ACC112 (cell line): ENCODE measurements around the gene PIEZO1.
"Not testable (repeated sequence)": the region's sequence is repeated elsewhere in the genome, so short reads cannot be mapped to it uniquely, and the experiment has no call there.

Experiments
- H2AFZ ChIP-seq: fragments of 200-600 bp; sonication (generic); one replicate; pipeline ENCODE4 v1.6.0; 2017; ENCODE audit warnings: antibody characterized with exemption, low read length; ENCODE audit not compliant: unreplicated experiment
- H3K27ac ChIP-seq: fragments of 200-600 bp; sonication (generic); 2 replicates; pipeline ENCODE4 v1.5.1; 2014; ENCODE audit warnings: low read depth, mild to moderate bottlenecking, antibody characterized with exemption, low read length, moderate library complexity
- H3K27me3 ChIP-seq: fragments of 200-600 bp; sonication (generic); 2 replicates; pipeline ENCODE4 v1.6.1; 2014; ENCODE audit warnings: mild to moderate bottlenecking, antibody characterized with exemption, low read length, moderate library complexity, mixed read lengths; ENCODE audit not compliant: insufficient read depth
- H3K36me3 ChIP-seq: fragments of 200-600 bp; sonication (generic); 2 replicates; pipeline ENCODE4 v1.6.1; 2016; ENCODE audit warnings: mild to moderate bottlenecking, antibody characterized with exemption, low read length, moderate library complexity, mixed read lengths; ENCODE audit not compliant: insufficient read depth
- H3K4me1 ChIP-seq: fragments of 200-600 bp; sonication (generic); one replicate; pipeline ENCODE4 v1.6.1; 2016; ENCODE audit warnings: low read length, mixed read lengths; ENCODE audit not compliant: insufficient read depth, unreplicated experiment, control insufficient read depth
- H3K4me3 ChIP-seq: fragments of 200-600 bp; sonication (generic); 2 replicates; pipeline ENCODE4 v1.5.1; 2014; ENCODE audit warnings: mild to moderate bottlenecking, low read depth, low read length
- H3K79me2 ChIP-seq: fragments of 200-600 bp; sonication (generic); one replicate; pipeline ENCODE4 v1.6.0; 2016; ENCODE audit warnings: low read length; ENCODE audit not compliant: control insufficient read depth, unreplicated experiment, insufficient read depth

The PIEZO1 gene

DNA sequence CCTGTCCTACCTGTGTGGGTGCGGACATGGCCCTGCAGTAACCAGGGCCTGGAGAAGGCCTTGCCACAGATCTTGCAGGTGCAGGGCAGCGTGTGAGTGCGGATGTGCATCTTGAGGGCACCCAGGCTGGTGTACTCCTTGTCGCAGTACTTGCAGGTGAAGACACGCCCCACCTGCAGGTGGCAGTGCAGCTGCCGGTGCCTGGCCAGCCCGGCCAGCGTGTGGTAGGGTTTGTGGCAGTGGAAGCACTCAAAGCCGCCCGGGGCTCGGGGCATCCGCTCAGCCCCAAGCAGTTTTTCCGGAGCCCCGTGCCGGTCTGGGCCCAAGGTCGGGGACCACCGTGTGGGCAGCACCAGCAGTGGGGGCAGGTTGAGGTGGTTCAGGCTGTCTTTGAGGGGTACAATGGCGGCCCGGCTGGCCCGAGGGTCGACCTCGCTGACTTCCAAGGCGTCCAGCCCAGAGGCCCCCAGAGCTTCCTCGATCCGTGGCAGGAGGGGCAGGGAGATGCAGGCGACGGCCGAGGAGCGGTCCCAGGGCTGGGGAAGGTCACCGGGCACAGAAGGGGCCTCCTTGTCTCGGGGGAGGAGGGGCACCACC, 103.8 kb downstream of the PIEZO1 start:
- no peaks in the 10 kb centered on the region for H3K36me3 ChIP-seq
- no peak overlapping the region for H2AFZ ChIP-seq
- H3K27ac ChIP-seq: no peak overlapping the region
- peaks cover 19% of the 10 kb centered on the region for H3K4me1 ChIP-seq
- no peak overlapping the region for H3K4me3 ChIP-seq
- H3K79me2 ChIP-seq: no peaks in the 10 kb centered on the region
- H3K27me3 ChIP-seq: peaks cover 11% of the 10 kb centered on the region; the same call in 1 of the 2 replicates

- Histone ChIP-seq H3K36me3 (no peaks in the 10 kb centered on the region), H3K27ac (no peak overlapping the region), H3K4me1 (peaks cover 14% of the 10 kb centered on the region), H3K27me3 (peaks cover 8% of the 10 kb centered on the region; the same call in 1 of the 2 replicates), H2AFZ (no peak overlapping the region), H3K4me3 (no peak overlapping the region), H3K79me2 (no peaks in the 10 kb centered on the region)
These were observed 104.4 kb downstream of the PIEZO1 start for GRCh38 chr16:88680554-88681083.

- Histone ChIP-seq H3K4me3 (no peak overlapping the region), H3K4me1 (peaks cover 4% of the 10 kb centered on the region), H2AFZ (no peak overlapping the region), H3K27me3 (peaks cover 4% of the 10 kb centered on the region; the same call in 1 of the 2 replicates), H3K27ac (no peak overlapping the region), H3K79me2 (no peaks in the 10 kb centered on the region), H3K36me3 (no peaks in the 10 kb centered on the region)
These were observed 106.6 kb downstream of the PIEZO1 start for GRCh38 chr16:88678224-88678979.

DNA sequence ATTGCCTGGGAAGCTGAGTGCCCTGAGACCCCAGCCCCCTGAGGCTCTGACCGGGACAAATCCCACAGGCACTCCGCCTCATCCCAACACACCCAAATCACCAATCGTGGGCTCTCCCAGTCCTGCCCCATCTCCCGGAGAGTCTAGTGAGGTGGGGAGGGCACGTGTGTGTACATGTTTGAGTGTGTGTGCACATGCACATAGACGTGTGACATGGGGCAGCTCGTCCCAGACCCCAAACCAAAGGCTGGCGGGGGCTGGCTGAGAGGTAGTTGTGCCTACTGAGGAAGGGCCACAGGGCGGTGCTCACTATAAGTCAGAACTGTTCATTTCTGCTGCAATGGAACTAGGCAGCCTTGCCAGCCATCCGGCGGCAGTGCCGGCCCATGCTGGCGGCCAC, 107.3 kb downstream of the PIEZO1 start:
- no peaks in the 10 kb centered on the region for H3K36me3 ChIP-seq
- H3K27me3 ChIP-seq: peaks cover 4% of the 10 kb centered on the region; the same call in 1 of the 2 replicates
- peaks cover 4% of the 10 kb centered on the region for H3K4me1 ChIP-seq
- H3K79me2 ChIP-seq: no peaks in the 10 kb centered on the region
- H3K27ac ChIP-seq: no peak overlapping the region
- no peak overlapping the region for H3K4me3 ChIP-seq
- no peak overlapping the region for H2AFZ ChIP-seq

DNA sequence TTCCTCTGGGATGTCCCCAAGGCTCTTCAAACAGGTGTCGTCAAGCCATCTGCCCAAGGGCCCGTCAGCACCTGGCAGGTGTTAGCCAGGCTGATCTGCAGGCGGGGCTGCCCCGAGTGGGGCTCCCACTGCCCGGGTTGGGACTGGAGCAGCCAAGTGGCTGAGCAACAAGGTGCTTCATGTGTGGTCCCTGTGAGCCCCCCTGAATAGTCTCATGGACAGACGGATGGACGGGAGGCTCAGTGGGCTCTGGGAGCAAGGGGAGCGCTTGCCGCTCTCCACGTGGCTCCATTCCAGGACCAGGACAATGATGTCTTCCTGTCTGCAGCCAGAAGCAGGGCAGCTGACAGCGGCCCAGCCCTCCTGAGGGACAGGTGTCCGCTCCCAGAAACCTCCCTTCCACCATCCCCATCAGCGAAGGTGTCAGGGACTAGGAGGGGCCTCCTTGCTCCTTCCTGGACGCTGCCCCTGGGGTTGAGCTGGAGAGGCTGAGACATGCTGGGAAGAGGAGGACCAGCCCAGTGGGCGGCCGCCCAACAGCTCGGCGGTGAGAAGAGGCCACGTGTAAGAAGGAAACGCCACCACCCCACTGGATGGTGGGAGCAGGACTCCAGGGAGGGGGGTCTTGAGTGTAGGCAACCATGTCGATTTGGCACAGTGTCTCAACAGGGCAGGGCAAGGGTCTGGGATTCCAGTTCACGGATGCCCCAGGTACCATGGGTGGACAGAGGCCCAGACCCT, 108.3 kb downstream of the PIEZO1 start:
- Histone ChIP-seq H3K79me2 (no peaks in the 10 kb centered on the region), H3K36me3 (no peaks in the 10 kb centered on the region), H3K27ac (no peak overlapping the region), H2AFZ (no peak overlapping the region), H3K4me1 (peaks cover 1% of the 10 kb centered on the region), H3K27me3 (peaks cover 4% of the 10 kb centered on the region; the same call in 1 of the 2 replicates), H3K4me3 (no peak overlapping the region)

DNA sequence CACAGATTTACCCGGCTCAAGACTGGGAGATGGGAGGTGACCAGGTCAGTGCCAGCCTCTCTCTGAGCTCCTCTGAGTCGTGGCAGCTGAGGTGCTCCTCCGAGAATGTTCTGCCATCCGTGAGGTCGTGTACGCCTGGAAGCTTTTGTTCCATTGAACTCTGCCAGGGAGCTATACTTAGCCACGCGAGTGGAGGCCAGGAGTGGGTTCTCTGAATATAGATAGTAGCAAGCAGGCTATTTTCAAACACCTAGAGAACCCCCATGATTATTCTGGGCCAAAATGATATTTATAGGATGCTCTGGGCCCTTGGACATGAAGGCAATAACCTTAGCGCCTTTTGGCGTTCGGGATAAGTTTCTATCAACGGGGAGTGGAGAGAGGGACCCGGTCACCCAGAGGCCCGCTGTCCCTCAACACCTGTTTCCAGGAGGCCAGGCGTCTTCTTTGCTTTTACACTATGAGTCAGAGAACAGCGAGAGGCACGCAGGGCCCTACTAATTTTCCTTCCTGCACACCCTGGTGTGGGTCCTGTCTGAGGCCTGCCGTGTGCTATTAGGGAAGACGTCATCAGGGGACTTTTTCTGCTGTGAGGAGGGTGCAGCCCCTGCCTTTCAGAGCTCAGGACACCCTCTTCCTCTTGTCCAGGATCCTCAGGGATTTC, 111.2 kb downstream of the PIEZO1 start:
- no peaks in the 10 kb centered on the region for H3K79me2 ChIP-seq
- no peak overlapping the region for H3K27ac ChIP-seq
- no peaks in the 10 kb centered on the region for H3K4me1 ChIP-seq
- no peak overlapping the region for H2AFZ ChIP-seq
- H3K4me3 ChIP-seq: no peak overlapping the region
- peaks cover 3% of the 10 kb centered on the region; the same call in 1 of the 2 replicates for H3K27me3 ChIP-seq
- H3K36me3 ChIP-seq: no peaks in the 10 kb centered on the region

DNA sequence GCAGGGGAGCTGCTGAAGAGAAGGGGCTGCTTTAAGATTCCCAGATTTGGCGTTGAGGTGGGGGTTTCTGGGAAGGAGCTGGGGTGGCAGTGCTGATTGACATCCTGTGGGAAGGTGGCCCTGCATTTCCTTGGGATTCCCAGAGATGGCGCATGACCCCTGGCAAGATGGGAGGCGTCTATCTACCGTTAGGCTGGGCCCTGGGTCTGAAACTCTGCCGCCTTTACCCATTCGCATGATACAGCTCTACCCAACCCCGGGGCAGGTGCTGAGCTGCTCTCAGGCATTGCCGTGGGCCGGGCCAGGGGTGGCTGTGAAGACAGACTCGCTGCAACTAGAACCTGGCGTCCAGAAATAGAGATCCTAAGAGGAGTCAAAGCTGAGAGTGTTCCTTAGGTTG, 112.2 kb downstream of the PIEZO1 start:
- H3K36me3 ChIP-seq: no peaks in the 10 kb centered on the region

DNA sequence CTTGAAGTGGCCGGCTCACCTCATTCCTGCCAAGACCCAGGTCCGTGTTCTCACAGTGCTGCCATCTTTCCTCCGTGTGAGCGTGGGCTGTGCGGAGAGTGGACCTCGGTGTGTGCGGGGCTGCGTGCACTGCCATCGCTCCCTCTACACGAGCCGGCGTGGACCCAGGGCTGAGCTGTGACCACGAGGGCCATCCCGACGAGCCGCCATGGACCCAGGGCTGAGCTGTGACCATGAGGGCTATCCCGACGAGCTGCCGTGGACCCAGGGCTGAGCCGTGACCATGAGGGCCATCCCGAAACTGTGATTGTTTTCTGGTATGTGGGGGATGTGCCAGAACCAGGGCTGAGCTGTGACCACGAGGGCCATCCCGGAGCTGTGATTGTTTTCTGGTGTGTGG, 113.2 kb downstream of the PIEZO1 start:
- Histone ChIP-seq H3K4me1 (no peaks in the 10 kb centered on the region), H3K79me2 (no peaks in the 10 kb centered on the region), H2AFZ (no peak overlapping the region), H3K27ac (no peak overlapping the region), H3K36me3 (no peaks in the 10 kb centered on the region), H3K4me3 (no peak overlapping the region), H3K27me3 (no peaks in the 10 kb centered on the region)

More for the DNA sequence above, 112.2 kb downstream of the PIEZO1 start:
- H3K27ac ChIP-seq: no peak overlapping the region
- H3K4me3 ChIP-seq: no peak overlapping the region
- no peaks in the 10 kb centered on the region for H3K4me1 ChIP-seq
- H3K27me3 ChIP-seq: no peaks in the 10 kb centered on the region
- no peak overlapping the region for H2AFZ ChIP-seq
- no peaks in the 10 kb centered on the region for H3K79me2 ChIP-seq

DNA sequence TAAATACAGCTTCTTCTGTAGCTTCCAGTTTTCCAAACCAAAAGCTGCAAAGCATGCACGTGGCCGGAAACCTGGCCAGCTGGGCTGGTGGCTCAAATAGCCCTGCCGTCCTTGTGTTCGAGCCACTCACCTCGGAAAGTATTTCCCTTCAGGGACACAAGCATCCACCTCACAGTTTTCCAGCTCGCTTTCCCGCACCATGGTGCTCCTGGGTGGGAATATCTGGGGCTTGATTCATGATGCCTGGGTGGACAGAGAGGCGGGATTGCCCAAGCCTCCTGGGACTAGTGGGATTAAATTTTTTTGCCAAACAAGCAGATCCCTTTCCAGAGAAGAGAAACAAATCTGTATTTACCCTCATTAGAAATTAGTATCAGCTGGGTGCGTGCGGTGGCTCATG, 115.0 kb downstream of the PIEZO1 start:
- Histone ChIP-seq H3K4me1 (no peaks in the 10 kb centered on the region), H2AFZ (no peak overlapping the region), H3K27ac (no peak overlapping the region), H3K4me3 (no peak overlapping the region), H3K36me3 (no peaks in the 10 kb centered on the region), H3K79me2 (no peaks in the 10 kb centered on the region), H3K27me3 (no peaks in the 10 kb centered on the region)

GRCh38 chr16:88669493-88669892, 115.5 kb downstream of the PIEZO1 start:
- H3K79me2 ChIP-seq, H3K27ac ChIP-seq, H3K27me3 ChIP-seq, H3K4me3 ChIP-seq, H3K36me3 ChIP-seq, H2AFZ ChIP-seq, H3K4me1 ChIP-seq: not testable (repeated sequence)
